Endothelial cell of umbilical vein (primary cell): Measurements from ENCODE around the gene SLC4A2. TPM values are rescaled to one million over a fixed set of nuclear protein-coding genes. Genes with fewer than 3 reads are reported as not detected.
A peak's percentile ranks its signal among the peaks of the same experiment; 100 is the strongest.

Source experiments
- BruUV-seq: library from RNA; stranded (reverse); fragments of 400-500 nt; replicated peaks from 2 replicates; lab custom pipeline; 2021; lab: Mats Ljungman, UMichigan
- CTCF ChIA-PET: fragments of 300-600, 350-600 bp; sonication (Branson Sonifier 250); formaldehyde crosslinking; loops from one replicate; lab custom pipeline; 2021; ENCODE audit warnings: antibody characterized with exemption, inconsistent platforms; lab: Charles Lee
- POLR2A ChIA-PET: fragments of 300-600, 350-600 bp; sonication (Branson Sonifier 250); formaldehyde crosslinking; loops from one replicate; lab custom pipeline; 2021; ENCODE audit warnings: antibody characterized with exemption, inconsistent platforms; lab: Charles Lee
- DNase-seq: peaks from one replicate; pipeline ENCODE4 v3.0.0-alpha.2; 2011; ENCODE audit warnings: low read depth, low spot score
- FAIRE-seq: peaks from 2 replicates; lab custom pipeline; 2011; peaks lifted over from hg19 to GRCh38; lab: Jason Lieb, UNC
- H2AFZ ChIP-seq: 2 replicates; pipeline ENCODE4 v1.6.0; 2012; ENCODE audit warnings: low read depth, low read length, control low read depth, inconsistent platforms
- H3K27ac ChIP-seq: 2 replicates; pipeline ENCODE4 v1.5.1; 2011; ENCODE audit warnings: low read depth, mild to moderate bottlenecking, control low read depth, low read length, moderate library complexity; ENCODE audit not compliant: insufficient read depth
- H3K27me3 ChIP-seq, 2 experiments: 2 replicates each; pipeline versions ENCODE4 v1.6.0 to v1.6.1; 2011; ENCODE audit warnings: low read length in 2 of 2, mixed read lengths in 1 of 2; ENCODE audit not compliant: control insufficient read depth in 2 of 2, insufficient read depth in 2 of 2
- H3K36me3 ChIP-seq, 2 experiments: 2 replicates in 1 of 2; 3 replicates in 1 of 2; pipeline ENCODE4 v1.5.1; 2011; ENCODE audit warnings: low read length in 2 of 2, mild to moderate bottlenecking in 1 of 2, moderate library complexity in 1 of 2; ENCODE audit not compliant: control insufficient read depth in 2 of 2, insufficient read depth in 2 of 2; ENCODE audit errors: extremely low read depth in 1 of 2
- H3K4me1 ChIP-seq: 3 replicates; pipeline ENCODE4 v1.5.1; 2011; ENCODE audit warnings: mild to moderate bottlenecking, low read length; ENCODE audit not compliant: control insufficient read depth, insufficient read depth; ENCODE audit errors: extremely low read depth
- H3K4me2 ChIP-seq: 2 replicates; pipeline ENCODE4 v1.6.1; 2011; ENCODE audit warnings: low read length, control low read depth, mixed read lengths; ENCODE audit not compliant: insufficient read depth
- H3K4me3 ChIP-seq, 3 experiments: fragments of 200-600 bp in 1 of 3; sonication (generic), shearing (Covaris generic) in 1 of 3; replicated peaks in 1 of 3; 2 replicates each; pipeline ENCODE4 v1.5.1; 2011 to 2016; ENCODE audit warnings: control low read depth in 3 of 3, low read length in 3 of 3, mild to moderate bottlenecking in 2 of 3, inconsistent platforms in 1 of 3, low read depth in 1 of 3, moderate library complexity in 1 of 3; ENCODE audit not compliant: insufficient read depth in 1 of 3
- H3K79me2 ChIP-seq: 2 replicates; pipeline ENCODE4 v1.6.0; 2012; ENCODE audit warnings: low read length, inconsistent platforms; ENCODE audit not compliant: control insufficient read depth, insufficient read depth
- H3K9ac ChIP-seq: replicated peaks from 2 replicates; pipeline ENCODE3; 2011; ENCODE audit warnings: low read length, control low read depth; ENCODE audit not compliant: insufficient read depth; ENCODE audit errors: extremely low read depth
- H3K9me1 ChIP-seq: replicated peaks from 3 replicates; pipeline ENCODE4 v1.6.0; 2011; ENCODE audit warnings: mild to moderate bottlenecking, low read length; ENCODE audit not compliant: control insufficient read depth, insufficient read depth; ENCODE audit errors: extremely low read depth
- H3K9me3 ChIP-seq: replicated peaks from 2 replicates; pipeline ENCODE4 v1.5.1; 2012; ENCODE audit warnings: low read length, inconsistent platforms; ENCODE audit not compliant: control insufficient read depth, insufficient read depth
- H4K20me1 ChIP-seq: replicated peaks from 2 replicates; pipeline ENCODE3; 2011; ENCODE audit warnings: mild to moderate bottlenecking, low read length; ENCODE audit not compliant: control insufficient read depth, insufficient read depth; ENCODE audit errors: extremely low read depth
- FOS ChIP-seq: IDR thresholded peaks from 2 replicates; pipeline ENCODE4 v1.6.1; 2011; ENCODE audit warnings: mild to moderate bottlenecking, low read length, moderate library complexity, borderline replicate concordance; ENCODE audit not compliant: insufficient read depth
- GATA2 ChIP-seq: IDR thresholded peaks from 2 replicates; pipeline ENCODE4 v1.7.0; 2011; ENCODE audit warnings: low read depth, mild to moderate bottlenecking, moderate library complexity, mixed read lengths, low read length; ENCODE audit not compliant: insufficient read length, insufficient read depth
- JUN ChIP-seq: IDR thresholded peaks from 2 replicates; pipeline ENCODE4 v1.6.1; 2011; ENCODE audit warnings: borderline replicate concordance, low read depth; ENCODE audit not compliant: insufficient read length, insufficient read depth
- POLR2A ChIP-seq: IDR thresholded peaks from 2 replicates; pipeline ENCODE4 v1.6.1; 2012; ENCODE audit warnings: low read depth, mild to moderate bottlenecking, control low read depth, low read length
- POLR2AphosphoS5 ChIP-seq: IDR thresholded peaks from 2 replicates; pipeline ENCODE4 v1.6.1; 2012; ENCODE audit warnings: low read depth, mild to moderate bottlenecking, control low read depth, low read length, moderate library complexity; ENCODE audit not compliant: insufficient read depth
- dilution Hi-C: fragments of 300-500 bp; cut with MboI; formaldehyde crosslinking; loops from one replicate; pipeline ENCODE4 v1.15.0; 2019; ENCODE audit warnings: low sequenced_read_pairs; ENCODE audit not compliant: extremely low pct_ligation_motif_present
- intact Hi-C: fragments of 100-400 bp; cut with micrococcal nuclease; formaldehyde crosslinking; loops from one replicate; pipeline ENCODE4 v1.10.0; 2022
- polyA plus RNA-seq, 4 experiments: library from polyadenylated mRNA; depleted of rRNA in 3 of 4; stranded (reverse) in 3 of 4; unstranded in 1 of 4; fragments of >200 nt; gene quantifications; 2 replicates each; pipeline versions ENCODE4 v1.2.1 to v1.2.3, GENCODE V29; 2011 to 2012; ENCODE audit warnings: missing spikeins in 1 of 4
- total RNA-seq: library from RNA; stranded (reverse); gene quantifications from 2 replicates; pipeline ENCODE4 v1.2.3, GENCODE V29; 2021
- TF ChIP-seq, protein P1 (sequence below): IDR thresholded peaks from 2 replicates; pipeline ENCODE4 v1.6.1; 2011; ENCODE audit not compliant: insufficient read depth, insufficient read length

The SLC4A2 gene
- total and polyA plus RNA-seq, 2 donors (not counting 3 experiments of a cell fraction or from before 2014, with no cell fraction given), result 108 to 172 TPM

DNA sequence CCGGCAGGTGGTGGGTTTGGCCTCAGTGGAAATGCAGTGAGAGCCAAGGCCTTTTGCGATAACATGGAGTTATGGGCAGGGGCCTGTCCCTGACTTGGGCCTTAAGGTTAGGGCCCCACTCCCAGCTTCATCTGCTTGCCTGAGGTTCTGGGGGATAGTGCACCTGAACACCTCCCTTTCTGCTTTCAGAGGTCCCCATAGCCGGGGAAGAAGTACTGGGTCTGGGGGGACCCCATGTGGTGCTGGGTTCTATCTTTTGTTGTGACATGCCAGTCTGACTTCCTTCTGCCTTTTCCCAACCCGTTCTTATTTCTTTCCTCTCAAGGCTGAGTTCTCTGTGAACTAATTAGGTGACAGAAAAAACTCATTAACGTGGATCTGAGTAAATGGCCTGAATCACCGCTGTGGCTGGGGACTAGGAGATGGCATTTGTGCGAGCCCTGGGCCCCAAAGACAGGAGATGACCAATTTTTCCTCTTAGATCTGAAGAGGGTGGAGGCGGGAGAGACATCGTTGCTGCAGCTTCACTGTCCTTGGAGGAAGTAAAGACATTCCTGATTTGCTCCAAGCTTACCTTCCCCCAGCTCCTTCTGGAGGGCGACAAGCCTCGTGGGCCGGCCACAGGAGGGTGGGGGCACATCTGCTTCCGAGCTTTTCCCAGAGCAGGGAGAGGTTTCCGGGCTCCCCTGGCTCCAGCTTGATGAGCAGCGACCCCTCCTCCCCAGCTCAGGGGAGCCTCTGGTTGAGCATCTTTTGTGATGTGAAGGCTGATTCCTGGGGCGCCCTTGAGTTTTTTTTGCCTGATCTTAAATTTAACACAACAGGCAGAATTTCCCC lies 28.8 kb downstream of the SLC4A2 start:
- no peaks in the 10 kb centered on the region for H4K20me1 ChIP-seq
- TSS peak; percentile 62 for BruUV-seq
- DNase-seq, result peak; percentile 39

DNA sequence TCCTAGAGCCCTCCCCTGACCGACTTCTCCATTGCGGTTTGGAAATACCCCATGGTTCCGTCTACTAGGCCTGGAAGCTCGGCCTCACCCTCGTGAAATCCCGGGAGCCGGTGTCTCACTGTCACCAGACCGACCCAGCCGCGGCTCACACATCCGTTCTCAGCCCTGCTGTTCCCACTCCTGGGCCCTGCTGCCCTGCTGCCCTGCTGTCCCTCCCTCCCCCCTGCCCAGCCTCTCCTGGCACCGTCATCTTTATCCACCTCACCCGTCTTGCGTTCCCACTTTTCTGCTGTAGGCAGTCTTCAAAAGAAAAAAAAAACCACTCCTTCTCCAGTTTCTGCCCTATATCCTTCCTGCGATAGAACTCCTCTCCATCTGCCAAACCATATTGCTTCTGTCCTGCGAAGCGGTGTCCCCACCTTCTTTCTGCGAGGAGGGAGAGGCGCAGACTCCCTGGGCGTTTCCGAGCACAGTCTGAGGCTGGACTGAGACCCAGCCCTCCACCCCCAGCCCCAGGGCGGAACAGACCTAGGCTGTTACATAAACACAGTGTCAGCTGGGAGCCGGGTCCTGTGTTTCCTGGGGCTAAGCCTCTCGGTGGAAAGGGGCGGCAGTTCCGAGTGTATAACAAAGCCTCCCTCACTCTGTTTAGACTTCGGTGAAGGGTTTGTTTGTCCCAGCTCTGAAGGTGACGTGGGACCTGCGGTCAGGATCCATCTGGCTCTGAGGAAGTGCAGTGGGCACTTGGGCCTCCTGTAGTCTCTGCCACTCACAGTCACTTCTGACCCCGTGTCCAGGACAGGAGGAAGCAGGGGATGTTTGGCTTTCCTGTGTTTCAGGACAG lies 29.7 kb downstream of the SLC4A2 start:
- dilution Hi-C loops (no loop called here), intact Hi-C loops (loop anchor here (1.0 to 2.0 kb wide), 5 partner anchors 9 to 61 kb away; partner anchors contain the start of genes ABCB8 and FASTK)
- FAIRE-seq, result peak; percentile 97
- peak; percentile 95 for DNase-seq
- H3K79me2 ChIP-seq, result peaks cover 67% of the 10 kb centered on the region
- no TSS peak for BruUV-seq
- no peaks in the 10 kb centered on the region for H3K27me3 ChIP-seq
- no peak overlapping the region for H2AFZ ChIP-seq
- peak overlapping the region; percentile 94 for H3K4me2 ChIP-seq
- no peaks in the 10 kb centered on the region for H3K9me3 ChIP-seq
- peaks cover 0 to 7% of the 10 kb centered on the region in 2 experiments for H3K36me3 ChIP-seq
- H4K20me1 ChIP-seq, result no peaks in the 10 kb centered on the region
- POLR2A ChIA-PET, result interaction anchor here (1.0 kb wide), 1 partner anchor 22 kb away, joined by 3 read pairs; no protein-coding TSS in a partner anchor
- H3K4me3 ChIP-seq, result peak overlapping the region; percentile 81 to 96 (median 82)
- H3K4me1 ChIP-seq, result peaks cover 47% of the 10 kb centered on the region
- TF ChIP-seq JUN (peak; percentile 54), POLR2AphosphoS5 (peak; percentile 89), FOS (peak; percentile 55)
- TF ChIP-seq, protein P1, sequence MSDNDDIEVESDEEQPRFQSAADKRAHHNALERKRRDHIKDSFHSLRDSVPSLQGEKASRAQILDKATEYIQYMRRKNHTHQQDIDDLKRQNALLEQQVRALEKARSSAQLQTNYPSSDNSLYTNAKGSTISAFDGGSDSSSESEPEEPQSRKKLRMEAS, result no peak
- no peaks in the 10 kb centered on the region for H3K9me1 ChIP-seq
- peak overlapping the region; percentile 78 for H3K9ac ChIP-seq
- H3K27ac ChIP-seq, result peak overlapping the region; percentile 98
- CTCF ChIA-PET, result interaction anchor here (1.0 to 4.5 kb wide), 9 partner anchors 15 to 126 kb away, joined by 3 to 29 read pairs (median 5); partner anchors contain the start of gene ABCB8

More for the DNA sequence above, 28.8 kb downstream of the SLC4A2 start:
- H3K4me3 ChIP-seq, result peak overlapping the region; percentile 81 to 96 (median 82)
- H3K79me2 ChIP-seq, result peaks cover 59% of the 10 kb centered on the region
- FAIRE-seq, result peak; percentile 38
- intact Hi-C loops (loop anchor here (2.0 kb wide), 1 partner anchor 49 kb away; no protein-coding TSS in a partner anchor), dilution Hi-C loops (no loop called here)
- TF ChIP-seq FOS, result no peak
- no peak for TF ChIP-seq POLR2AphosphoS5
- TF ChIP-seq GATA2, result no peak
- TF ChIP-seq POLR2A, result no peak
- no peaks in the 10 kb centered on the region for H3K9me3 ChIP-seq
- no peak overlapping the region for H2AFZ ChIP-seq
- peak overlapping the region; percentile 98 for H3K27ac ChIP-seq
- H3K4me1 ChIP-seq, result peaks cover 50% of the 10 kb centered on the region
- CTCF ChIA-PET, result interaction anchor here (0.7 to 4.5 kb wide), 9 partner anchors 16 to 104 kb away, joined by 3 to 29 read pairs (median 5); partner anchors contain the start of gene ABCB8
- H3K9ac ChIP-seq, result peak overlapping the region; percentile 78
- H3K36me3 ChIP-seq, result peaks cover 0 to 4% of the 10 kb centered on the region in 2 experiments
- H3K27me3 ChIP-seq, result no peaks in the 10 kb centered on the region
- H3K9me1 ChIP-seq, result no peaks in the 10 kb centered on the region
- POLR2A ChIA-PET, result interaction anchor here (0.6 kb wide), 1 partner anchor 701 kb away, joined by 7 read pairs; no protein-coding TSS in a partner anchor
- H3K4me2 ChIP-seq, result peak overlapping the region; percentile 94
